Measurements from ENCODE around the gene SLC34A3. TPM values are rescaled to one million over a fixed set of nuclear protein-coding genes. Genes with fewer than 3 reads are reported as not detected.

The SLC34A3 gene
- polyA plus RNA-seq (ENCODE audit: insufficient read length in 12 of 12) = 1 to 10 TPM in 6 of 12 donors, under 1 TPM in 4, not detected in 2; 0.43 to 1.6 (median 1.0) TPM
- long read RNA-seq, donor 1 = 0 reads
- long read RNA-seq, donor 2 = 0 reads
- long read RNA-seq, donor 3 = 0 reads
- long read RNA-seq, donor 4 = 0 reads
- long read RNA-seq, donor 5 = 0 reads
- long read RNA-seq, donor 6 = 0 reads
- long read RNA-seq, donor 7 = 0 reads
- long read RNA-seq, donor 8 = 0 reads
- long read RNA-seq, donor 9 = 0 reads
- long read RNA-seq, donor 10 = 0 reads
- long read RNA-seq, donor 11 = 0 reads

DNA sequence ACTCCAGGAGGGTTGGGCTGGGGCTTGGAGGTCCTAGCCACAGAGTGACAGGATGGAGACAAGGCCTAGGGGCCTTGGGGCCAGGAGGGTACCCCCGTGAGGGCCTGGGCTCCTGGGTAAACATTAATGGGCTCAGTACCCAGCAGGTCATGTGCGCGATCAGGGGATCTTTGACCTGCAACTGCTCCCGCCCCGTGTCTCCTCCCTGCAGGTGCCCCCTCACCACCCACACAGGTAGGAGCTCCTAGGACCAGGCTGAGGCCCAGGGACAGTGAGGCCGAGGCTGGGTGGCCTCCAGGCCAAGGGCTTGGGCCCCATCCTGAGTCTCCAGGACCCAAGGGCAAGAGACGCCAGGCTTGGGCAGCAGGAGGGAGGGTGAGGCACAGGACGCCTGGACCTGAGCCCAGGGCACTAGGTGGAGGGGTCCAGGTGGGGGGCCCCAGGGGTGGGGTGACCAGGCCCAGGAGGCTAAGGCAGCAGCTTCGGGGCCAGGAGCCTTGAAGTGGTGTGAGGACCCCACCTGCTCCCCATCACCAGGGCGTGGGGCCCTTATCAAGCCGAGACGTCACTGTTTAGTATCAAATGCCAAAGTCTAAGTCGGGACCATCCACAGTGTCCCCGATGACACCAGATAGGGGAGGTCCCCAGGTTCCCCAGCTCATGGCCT lies at the start of gene SLC34A3:
Gene SLC34A3 (plus strand): TSS at position 197 of the 667 bp plus-strand sequence. CDS start 802 bp downstream, outside the sequence.
- no peak for DNase-seq

DNA sequence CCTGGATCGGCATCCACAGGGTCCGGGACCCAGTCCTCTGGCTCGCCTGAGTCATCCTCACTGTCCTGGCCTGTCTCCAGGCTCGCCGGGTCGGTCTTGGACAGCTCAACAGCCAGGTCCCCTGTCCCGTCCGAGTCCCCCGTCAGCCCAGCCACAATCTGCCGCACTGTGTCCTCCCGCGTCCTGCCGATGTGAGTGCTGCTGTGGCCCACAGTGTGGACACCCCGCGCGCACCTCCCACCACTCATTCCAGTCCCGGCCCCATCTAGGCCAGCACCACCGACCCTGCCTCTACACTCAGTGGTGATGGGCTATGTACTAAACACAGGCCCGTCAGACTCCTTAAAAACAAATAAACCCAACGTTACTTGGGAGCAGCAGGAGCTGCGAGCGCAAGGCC lies 49.0 kb upstream of the SLC34A3 start:
- DNase-seq = no peak

DNA sequence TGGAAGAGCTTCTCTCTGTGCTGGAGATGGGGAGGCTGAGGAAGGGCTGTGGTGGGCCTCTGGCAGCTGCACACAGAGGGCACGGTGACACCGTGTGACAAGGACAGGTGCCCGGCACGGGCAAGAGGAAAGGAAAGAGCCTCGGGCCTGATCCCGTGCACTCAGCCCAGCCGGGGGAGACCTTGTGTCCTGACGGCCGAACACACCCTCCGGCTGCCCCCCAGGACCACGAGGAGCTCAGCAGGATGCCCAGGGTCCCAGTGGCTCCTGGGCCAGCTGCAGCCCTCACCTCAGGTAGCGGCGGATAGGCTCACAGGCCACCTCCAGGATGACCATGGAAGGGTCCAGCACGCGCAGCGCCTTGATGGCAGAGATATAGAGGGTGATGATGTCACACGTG lies 47.9 kb upstream of the SLC34A3 start:
- no peak for DNase-seq

DNA sequence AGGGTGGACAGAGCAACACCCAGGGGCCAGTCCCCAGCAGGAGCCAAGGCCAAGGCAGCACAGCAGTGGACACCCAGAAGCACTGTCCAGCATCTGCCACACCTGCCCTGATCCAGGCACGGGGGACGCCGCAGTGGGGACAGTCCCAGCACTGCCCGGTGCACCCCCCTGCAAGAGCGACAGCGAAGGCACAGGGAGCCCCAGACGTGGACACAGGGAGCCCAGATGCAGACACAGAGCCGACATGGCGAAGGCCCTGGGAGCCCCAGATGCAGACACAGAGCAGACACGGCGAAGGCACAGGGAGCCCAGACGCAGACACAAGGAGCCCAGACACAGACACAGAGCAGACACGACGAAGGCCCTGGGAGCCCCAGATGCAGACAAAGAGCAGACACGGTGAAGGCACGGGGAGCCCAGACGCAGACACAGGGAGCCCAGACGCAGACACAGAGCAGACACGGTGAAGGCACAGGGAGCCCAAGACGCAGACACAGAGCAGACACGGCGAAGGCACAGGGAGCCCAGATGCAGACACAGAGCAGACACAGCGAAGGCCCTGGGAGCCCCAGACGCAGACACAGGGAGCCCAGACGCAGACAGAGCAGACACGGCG lies 46.6 kb upstream of the SLC34A3 start:
- no peak for DNase-seq

DNA sequence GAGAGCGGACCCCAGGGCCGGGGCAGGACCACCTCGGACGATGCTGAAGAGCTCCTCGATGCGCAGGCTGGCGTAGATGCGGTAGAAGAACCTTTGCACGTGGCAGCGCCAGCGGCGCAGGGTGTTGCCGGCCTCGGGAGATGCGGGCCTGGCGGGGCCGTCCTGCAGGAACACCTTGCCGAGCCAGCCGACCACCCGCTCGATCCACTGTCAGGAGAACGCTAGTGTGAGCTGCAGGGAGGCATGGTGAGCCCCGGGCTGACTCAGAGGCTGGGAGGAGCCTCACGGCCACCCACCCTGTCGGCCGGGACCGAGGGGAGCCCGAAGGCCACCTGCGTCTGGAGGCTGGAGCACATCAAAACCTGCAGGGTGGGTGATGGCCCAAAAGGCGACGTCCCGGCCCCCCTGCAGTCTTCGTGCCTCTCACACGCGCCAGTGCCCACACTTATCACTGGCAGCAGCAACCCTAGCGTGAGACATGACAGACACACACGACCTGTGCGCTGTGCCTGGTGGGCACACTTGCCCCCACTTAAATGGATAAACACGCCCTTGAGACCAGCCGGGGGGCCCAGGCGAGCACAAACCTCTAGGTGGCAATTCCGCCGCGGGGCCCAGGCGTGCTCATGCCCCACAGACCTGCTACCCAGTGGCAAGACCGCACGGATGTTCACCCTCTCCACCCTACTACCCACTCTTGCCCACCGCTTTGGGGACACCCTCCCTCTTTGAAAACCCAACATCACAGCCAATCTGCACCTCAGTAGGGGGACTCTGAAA lies 45.6 kb upstream of the SLC34A3 start:
- no peak for DNase-seq

DNA sequence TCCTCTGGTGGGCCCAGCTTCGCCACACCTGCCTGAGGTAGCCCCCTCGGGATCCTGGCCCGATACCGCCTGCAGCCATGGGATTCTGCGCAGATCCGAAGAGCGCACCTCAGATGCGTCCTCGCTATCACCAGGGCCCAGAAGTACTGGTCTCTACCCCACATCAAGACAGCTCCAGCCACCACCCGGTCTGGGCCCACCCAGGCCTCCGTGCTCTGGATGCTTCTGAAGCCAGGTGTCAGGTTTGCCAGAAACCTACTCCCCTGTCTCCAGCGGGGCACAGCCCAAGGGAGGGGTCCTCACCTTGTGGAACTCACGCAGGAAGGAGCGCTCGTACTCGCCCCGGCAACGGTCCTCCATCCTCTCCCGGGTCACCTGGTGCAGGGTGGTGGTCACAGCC lies 44.8 kb upstream of the SLC34A3 start:
- DNase-seq = no peak

DNA sequence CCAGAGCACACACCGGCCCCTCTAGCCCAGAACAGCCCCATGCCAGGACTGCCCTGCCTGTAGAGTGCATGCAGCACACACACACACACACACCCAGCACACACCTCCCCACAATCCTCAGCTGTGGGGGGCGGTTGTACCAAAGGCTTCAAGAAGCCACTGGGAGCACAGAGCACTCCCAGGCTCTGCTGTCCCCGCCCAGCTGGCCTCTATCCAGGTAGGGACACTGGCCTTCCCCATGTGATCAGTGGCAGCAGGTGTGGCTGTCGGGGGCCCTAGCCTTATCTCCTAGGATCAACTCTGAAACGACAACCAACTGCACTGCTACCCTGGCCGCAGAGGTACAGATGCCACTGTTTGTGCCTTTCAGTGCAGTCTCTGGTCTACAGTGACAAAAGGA lies 44.3 kb upstream of the SLC34A3 start:
- DNase-seq = no peak

DNA sequence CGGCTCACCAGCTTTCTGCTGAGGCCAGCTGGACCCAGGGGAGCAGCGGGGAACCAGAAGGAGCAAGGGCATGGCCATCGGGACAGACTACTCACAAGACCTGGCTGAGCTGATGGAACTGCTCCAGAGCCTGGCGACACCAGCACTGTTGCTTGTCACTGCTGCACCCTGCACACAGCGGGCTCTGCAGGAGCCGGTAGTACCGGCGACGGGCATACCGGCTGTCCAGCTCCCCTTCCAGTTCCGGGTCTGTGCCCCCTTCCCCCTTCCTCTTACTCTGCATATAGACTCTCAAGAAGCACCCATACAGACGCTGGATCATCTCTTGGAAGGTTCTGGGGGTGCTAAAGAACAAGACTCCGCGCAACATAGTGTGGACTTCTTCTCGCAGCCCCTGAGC lies 43.3 kb upstream of the SLC34A3 start:
- DNase-seq = no peak

DNA sequence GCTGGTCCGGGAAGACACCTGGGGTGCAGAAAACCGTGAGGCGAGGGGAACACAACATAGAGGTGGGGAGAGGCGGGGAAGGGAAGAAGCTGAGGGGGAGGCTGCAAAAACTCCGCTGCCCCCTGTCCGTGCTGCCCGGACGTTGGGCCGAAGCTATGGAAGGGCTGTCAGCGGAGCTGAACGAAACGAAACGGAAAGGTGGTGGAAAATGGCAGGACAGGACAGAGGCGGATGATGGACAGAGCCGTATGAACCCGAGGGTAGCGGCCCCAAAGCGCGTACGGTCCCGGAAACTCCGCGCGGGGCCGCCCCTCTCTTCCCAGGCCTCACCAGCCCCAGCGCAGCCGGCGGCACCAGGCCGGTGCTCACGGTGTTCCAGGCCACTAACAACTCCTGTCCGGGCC lies 42.6 kb upstream of the SLC34A3 start:
- no peak for DNase-seq

DNA sequence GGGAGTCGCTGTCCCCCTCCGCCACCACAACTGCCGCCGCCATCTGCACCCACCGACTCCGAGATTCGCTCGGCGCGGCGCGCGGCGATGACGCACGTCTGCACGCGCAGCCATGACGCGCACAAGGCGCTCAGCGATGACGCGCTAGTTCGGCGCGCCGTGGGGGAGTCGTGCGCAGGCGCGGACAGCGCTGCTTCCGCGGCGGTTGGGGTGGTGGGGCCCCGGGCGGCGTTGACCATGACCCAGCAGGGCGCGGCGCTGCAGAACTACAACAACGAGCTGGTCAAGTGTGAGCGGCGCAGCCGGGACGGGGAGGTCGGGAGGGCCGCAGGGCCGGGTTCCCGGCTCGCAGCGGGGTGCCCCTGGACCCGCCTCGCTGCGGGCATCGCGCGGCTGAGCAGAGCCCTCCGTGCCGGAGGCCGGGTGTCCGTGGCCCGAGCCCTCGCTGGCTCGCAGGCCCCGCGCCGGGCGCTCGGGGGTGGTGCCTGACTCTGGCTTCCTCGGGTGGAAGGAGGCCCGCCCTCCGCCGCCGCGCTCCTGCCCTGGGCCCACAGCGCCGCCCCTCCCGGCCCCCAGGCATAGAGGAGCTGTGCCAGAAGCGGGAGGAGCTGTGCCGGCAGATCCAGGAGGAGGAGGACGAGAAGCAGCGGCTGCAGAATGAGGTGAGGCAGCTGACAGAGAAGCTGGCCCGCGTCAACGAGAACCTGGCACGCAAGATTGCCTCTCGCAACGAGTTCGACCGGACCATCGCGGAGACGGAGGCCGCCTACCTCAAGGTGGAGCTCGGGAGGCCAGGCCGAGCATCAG lies 42.0 kb upstream of the SLC34A3 start, which contains the start of the genes ANAPC2 and SSNA1:
Gene ANAPC2 (minus strand): TSS at position 71 of the 807 bp plus-strand sequence. CDS start 28 bp downstream, at position 43.
Gene SSNA1 (plus strand): TSS at position 187 of the 807 bp plus-strand sequence. CDS start 51 bp downstream, at position 238.
- DNase-seq = peak; percentile 97

DNA sequence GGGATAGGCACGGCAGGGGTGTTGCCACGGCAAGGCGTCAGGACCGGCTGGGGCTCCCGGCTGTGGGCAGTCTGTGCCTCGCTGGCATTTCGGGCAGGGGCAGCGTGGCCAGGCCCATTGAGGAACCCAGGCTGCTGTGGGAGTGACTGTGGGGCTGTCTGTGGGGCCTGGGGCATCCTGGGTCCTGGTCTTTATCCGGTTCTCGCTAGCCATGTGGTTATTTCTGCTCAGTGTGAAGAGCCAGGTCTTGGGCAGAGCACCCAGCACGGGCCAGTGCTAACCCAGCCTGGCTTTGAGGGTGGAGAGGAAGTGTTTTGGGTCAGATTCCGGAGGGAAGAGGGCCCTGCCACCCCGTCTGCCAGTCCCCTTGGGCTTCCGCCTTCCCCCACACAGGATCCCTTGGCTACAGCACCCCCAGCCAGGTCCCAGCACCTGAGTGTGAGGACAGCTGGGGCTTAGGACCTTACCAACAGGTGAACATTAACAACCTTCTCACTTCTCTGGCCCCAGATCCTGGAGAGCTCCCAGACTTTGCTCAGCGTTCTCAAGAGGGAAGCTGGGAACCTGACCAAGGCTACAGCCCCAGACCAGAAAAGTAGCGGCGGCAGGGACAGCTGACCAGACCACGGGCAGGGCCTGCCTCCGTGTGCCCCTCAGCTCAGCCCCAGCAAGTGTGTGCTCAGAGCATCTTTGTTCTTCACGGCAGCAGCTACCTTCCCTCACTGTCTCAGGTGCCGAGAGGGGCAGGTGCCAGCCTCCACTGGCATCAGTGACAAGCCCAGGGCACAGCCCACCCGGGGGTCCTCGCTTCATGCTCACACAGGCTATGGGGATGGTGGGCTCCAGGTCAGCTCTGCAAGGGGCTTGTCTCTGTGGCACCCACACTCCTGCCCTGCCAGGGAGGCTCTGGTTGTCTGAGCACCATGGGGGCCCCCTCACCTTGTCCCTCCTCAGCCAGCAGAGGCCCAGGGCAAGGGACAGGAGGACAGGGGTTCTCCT lies 41.1 kb upstream of the SLC34A3 start:
- no peak for DNase-seq

DNA sequence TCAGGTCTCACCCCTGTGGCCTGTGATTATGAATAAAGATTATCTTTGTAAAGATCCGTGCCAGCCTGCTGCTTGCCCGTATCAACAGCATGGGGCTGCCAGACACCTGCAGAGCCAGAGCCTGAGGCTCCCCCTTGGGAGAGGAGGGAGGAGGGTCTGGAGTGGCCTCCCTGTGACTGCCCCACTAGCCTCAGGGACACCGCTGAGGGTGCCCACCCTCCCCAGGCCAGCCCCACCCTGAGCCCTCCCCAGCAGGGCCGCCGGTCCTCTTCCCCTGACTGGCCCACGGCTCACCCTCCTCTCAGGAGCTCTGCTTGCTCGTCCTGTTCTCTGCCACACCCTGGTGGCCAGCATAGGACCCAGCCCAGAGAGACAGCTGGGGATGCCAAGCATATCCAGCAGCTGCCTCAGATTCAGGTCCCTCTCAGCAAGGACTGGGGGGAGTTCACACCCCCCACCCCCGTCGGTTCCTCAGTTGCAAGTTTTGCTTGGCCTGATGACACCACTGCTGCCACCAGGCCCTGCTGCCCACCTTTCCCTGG lies 40.3 kb upstream of the SLC34A3 start:
- DNase-seq = no peak

DNA sequence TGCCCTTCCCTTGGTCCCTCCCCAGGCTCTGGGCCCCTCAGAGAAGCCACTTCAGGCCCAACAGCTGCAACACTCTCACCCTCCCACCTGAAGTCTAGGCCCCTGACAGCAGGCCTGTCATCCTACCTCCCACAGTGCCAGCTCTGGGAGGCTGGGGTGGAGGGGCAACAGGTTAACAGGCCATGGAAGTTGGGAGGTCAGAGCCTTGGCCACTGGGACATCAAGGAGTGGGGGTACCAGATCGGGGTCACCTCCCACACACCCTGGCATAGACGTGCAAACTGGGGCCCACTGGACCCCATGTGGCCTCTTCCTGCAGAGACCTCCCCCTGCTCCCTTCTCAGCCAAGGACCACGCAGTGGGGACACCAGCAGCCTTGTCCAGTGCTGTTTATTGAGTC lies 39.5 kb upstream of the SLC34A3 start:
- no peak for DNase-seq

DNA sequence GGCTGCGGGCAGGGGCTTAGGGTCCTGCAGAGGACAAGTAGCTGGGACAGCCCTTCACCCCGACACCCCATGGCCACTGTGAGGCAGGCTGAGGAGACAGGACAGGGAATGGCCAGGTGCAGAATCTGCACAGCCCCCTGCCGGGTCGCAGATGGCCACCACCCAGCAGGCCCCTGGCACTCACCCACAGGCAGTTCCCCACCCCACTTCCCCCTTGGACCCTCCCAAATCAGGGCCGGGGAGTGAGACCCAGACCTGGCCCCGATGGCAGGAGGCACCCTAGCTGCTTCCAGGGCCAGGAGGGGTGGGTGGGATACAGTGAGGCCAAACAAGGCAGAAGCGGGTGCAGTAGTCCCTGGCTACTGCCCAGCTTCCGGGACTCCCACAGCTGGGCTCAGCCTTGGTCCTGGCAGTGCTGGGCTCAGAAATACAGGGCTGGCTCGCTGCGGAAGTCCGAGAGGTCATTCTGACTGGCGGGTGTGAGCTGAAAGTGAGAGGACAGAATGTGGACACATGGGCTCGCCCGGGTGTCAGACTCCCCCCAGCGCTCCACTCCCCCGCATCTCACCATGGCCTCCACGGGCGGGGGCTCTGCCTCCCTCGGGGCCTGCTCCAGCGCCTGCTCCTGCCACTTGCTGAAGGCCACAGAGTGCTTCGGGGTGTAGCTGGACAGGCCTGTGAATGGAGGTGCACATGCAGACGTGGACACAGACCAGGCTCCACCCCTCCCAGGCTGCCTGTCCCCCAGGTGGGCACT lies 38.8 kb upstream of the SLC34A3 start:
- DNase-seq = no peak

DNA sequence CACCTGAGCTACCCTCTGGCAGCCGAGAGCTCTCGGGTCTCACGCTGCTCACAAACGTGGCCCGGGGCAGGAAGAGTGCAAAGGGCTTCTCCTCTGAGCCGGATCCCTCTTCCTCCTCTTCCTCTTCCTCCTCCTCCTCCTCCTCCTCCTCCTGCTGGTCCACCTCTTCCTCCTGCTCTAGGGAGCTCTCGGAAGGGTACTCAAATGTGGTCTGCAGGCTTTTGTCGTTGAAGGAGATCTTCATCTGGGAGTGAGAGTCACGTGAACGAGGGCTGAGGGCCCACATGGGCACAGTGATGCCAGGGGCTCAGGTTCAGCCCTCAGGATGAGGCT lies 38.3 kb upstream of the SLC34A3 start:
- no peak for DNase-seq

DNA sequence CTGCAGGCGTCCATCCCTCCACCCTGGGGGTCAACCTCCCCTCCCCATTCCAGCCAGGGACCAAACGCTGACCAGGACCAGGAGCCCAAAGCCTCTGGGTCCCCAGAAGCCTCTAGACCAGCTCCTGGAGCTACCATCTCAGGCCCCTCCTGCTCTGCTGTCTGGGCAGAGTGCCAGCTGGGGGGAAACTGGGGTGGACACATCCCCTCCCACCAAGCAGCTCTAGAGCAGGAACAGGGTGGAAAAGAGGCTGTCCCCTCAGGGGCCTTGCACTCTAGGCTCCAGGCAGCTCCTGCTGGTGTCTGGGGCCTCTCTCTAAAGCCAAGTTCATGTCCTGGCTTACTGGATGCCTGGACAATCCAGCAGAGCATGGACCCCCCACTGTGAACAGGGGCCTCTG lies 37.8 kb upstream of the SLC34A3 start:
- no peak for DNase-seq

DNA sequence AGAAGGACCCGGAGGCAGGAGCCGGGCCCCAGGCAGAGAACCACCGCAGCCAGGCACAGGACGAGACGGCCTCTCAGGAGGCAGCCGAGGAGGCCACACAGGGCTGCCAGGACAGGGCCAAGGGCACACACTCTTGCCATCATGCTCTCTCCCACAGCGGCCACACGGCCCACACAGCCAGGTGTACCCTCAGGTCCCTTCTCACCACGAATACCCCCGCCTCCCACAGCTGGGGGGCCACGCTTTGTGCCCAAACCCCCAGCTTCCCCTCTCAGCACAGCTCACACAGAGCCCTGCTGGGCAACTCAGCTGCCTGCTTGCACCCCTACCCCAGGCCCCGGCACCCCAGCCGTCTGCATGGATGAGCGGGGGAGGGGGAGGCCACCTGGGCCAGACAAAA lies 36.9 kb upstream of the SLC34A3 start:
- no peak for DNase-seq

DNA sequence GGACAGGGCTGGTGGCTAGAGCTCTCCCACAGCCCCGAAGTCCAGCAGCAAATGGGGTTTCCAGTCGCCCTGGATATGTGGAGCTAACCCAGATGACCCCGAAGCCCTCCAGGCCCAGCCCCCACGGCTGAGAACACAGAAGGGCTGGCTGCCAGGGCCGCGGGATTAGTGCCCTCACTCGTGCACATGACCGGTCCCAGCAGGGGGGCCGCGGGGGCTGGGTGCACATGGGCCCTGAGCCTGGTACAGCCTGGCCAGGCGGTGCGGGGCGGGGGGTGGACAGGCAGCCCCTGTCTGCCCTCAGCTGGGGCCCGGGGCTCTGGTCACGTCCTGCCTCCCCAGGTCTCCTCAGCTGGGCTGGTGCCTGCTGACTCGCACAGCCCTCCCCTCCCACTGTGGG lies 36.3 kb upstream of the SLC34A3 start:
- no peak for DNase-seq

DNA sequence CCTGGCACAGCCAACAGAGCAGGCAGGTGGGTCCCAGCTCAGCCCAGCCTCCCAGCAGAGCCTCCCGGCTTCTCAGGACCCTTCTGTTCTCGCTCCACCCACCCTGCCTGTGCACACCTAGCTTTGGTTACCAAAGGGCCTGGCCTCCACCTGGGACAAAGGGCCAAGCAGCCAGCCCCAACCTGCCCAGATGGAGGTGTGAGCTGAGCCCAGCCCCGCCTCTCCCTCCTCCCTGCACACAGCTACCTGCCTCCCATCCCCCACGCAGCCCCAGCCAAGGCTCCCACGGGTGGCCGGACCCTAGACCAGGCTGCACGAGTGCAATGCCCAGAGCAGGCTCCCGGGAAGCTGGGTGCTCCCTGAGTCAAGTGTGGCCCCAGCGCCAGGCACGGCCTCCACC lies 35.8 kb upstream of the SLC34A3 start:
- DNase-seq = no peak
